ENCODE measurements around the gene TMEM219.

GRCh38 chr16:29975811-29976511 is 14.1 kb downstream of the TMEM219 start:
- no peak for TF ChIP-seq CTCF (IDR thresholded peaks at IDR 0.05; ENCODE audit: insufficient read depth, low read length)
- TF ChIP-seq POLR2AphosphoS5 (IDR thresholded peaks at IDR 0.05; ENCODE audit: low read depth), result no peak
